ENCODE results near the gene NCBP3. TPM values are rescaled to one million over a fixed set of nuclear protein-coding genes. Genes with fewer than 3 reads are reported as not detected.

The NCBP3 gene
- total and polyA plus RNA-seq, 2 donors (not counting 3 experiments of a cell fraction or from before 2014, with no cell fraction given), result 18.2 to 51.1 TPM

DNA sequence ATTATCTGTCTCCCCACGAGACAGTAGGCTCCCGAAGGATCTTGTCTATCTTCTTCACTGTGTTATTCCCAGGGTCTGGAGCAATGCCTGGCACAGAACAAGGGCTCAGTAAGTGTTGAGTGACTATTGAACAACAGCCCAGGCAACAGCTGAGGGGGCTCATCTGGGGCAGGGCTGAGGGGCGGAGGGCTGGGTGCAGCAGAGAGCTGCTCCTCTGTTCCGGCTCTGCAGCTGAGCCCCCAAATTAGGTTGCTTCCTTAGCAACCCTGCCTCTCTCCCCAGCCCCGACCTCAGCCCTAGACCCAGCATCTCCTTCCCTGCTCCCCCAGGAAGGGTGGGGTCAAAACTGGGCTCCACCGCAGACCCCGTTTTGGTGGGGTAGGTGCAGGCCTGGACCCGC, 77.3 kb downstream of the NCBP3 start:
- Histone ChIP-seq H3K9me3 (replicated peaks; ENCODE audit: control insufficient read depth, insufficient read depth, low read length) (no peaks in the 10 kb centered on the region), H2AFZ (ENCODE audit: low read depth, low read length) (no peak overlapping the region), H3K4me3 (replicated peaks in 1 of 3; ENCODE audit: insufficient read depth in 1 of 3, low read depth in 1 of 3, low read length in 3 of 3) (no peak overlapping the region), H4K20me1 (replicated peaks; ENCODE audit: control insufficient read depth, extremely low read depth, insufficient read depth, low read length) (no peaks in the 10 kb centered on the region), H3K4me1 (ENCODE audit: control insufficient read depth, extremely low read depth, insufficient read depth, low read length) (peaks cover 2% of the 10 kb centered on the region), H3K9ac (replicated peaks; ENCODE audit: extremely low read depth, insufficient read depth, low read length) (no peak overlapping the region), H3K27ac (ENCODE audit: insufficient read depth, low read depth, low read length) (no peak overlapping the region), H3K79me2 (ENCODE audit: control insufficient read depth, insufficient read depth, low read length) (no peaks in the 10 kb centered on the region), H3K36me3 (ENCODE audit: control insufficient read depth in 2 of 2, extremely low read depth in 1 of 2, insufficient read depth in 2 of 2, low read length in 2 of 2) (no peaks in the 10 kb centered on the region), H3K9me1 (replicated peaks; ENCODE audit: control insufficient read depth, extremely low read depth, insufficient read depth, low read length) (no peaks in the 10 kb centered on the region), H3K27me3 (ENCODE audit: control insufficient read depth in 2 of 2, insufficient read depth in 2 of 2, low read length in 2 of 2) (no peaks in the 10 kb centered on the region), H3K4me2 (ENCODE audit: insufficient read depth, low read length) (no peak overlapping the region)
- TF ChIP-seq JUN (IDR thresholded peaks at IDR 0.05; ENCODE audit: borderline replicate concordance, insufficient read depth, insufficient read length, low read depth) (no peak), FOS (IDR thresholded peaks at IDR 0.05; ENCODE audit: borderline replicate concordance, insufficient read depth, low read length) (no peak), POLR2AphosphoS5 (IDR thresholded peaks at IDR 0.05; ENCODE audit: insufficient read depth, low read depth, low read length) (no peak), EZH2 (IDR thresholded peaks at IDR 0.05; ENCODE audit: borderline replicate concordance, low read depth, low read length, severe bottlenecking) (no peak), GATA2 (IDR thresholded peaks at IDR 0.05; ENCODE audit: insufficient read depth, insufficient read length, low read depth, low read length) (no peak), POLR2A (IDR thresholded peaks at IDR 0.05; ENCODE audit: low read depth, low read length) (no peak), MYC (IDR thresholded peaks at IDR 0.05; ENCODE audit: low read depth, low read length) (no peak)
- TF ChIP-seq, protein P1, sequence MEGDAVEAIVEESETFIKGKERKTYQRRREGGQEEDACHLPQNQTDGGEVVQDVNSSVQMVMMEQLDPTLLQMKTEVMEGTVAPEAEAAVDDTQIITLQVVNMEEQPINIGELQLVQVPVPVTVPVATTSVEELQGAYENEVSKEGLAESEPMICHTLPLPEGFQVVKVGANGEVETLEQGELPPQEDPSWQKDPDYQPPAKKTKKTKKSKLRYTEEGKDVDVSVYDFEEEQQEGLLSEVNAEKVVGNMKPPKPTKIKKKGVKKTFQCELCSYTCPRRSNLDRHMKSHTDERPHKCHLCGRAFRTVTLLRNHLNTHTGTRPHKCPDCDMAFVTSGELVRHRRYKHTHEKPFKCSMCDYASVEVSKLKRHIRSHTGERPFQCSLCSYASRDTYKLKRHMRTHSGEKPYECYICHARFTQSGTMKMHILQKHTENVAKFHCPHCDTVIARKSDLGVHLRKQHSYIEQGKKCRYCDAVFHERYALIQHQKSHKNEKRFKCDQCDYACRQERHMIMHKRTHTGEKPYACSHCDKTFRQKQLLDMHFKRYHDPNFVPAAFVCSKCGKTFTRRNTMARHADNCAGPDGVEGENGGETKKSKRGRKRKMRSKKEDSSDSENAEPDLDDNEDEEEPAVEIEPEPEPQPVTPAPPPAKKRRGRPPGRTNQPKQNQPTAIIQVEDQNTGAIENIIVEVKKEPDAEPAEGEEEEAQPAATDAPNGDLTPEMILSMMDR (IDR thresholded peaks at IDR 0.05; ENCODE audit: extremely low read depth in 1 of 2, insufficient read depth in 1 of 2, low read depth in 1 of 2, low read length in 2 of 2), result no peak
- TF ChIP-seq, protein P2, sequence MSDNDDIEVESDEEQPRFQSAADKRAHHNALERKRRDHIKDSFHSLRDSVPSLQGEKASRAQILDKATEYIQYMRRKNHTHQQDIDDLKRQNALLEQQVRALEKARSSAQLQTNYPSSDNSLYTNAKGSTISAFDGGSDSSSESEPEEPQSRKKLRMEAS (IDR thresholded peaks at IDR 0.05; ENCODE audit: insufficient read depth, insufficient read length), result no peak
- ChIA-PET POLR2A (no interaction called here), CTCF (interaction anchor here (2.0 kb wide), 1 partner anchor 31 kb away, joined by 9 read pairs; no protein-coding TSS in a partner anchor)
- dilution Hi-C loops (cut with MboI; ENCODE audit: extremely low pct_ligation_motif_present, low sequenced_read_pairs), result no loop called here
- intact Hi-C loops (cut with micrococcal nuclease), result no loop called here
- no TSS peak for BruUV-seq (replicated peaks)
- no peak for FAIRE-seq
- DNase-seq (ENCODE audit: low read depth, low spot score), result no peak

Measured in endothelial cell of umbilical vein (primary cell).